HL-60 (cell line): Measurements from ENCODE around the gene DNAH6.
"Not testable (repeated sequence)": the region's sequence is repeated elsewhere in the genome, so short reads cannot be mapped to it uniquely, and the experiment has no call there.

Experiments
- DNase-seq, 2 experiments: peaks; one replicate each; pipeline ENCODE4 v3.0.0-alpha.2; 2010 to 2020; ENCODE audit warnings: low read depth in 1 of 2, low spot score in 1 of 2
- H3K27ac ChIP-seq: fragments of 250-450 bp; sonication (Bioruptor Pico); replicated peaks from 2 replicates; pipeline ENCODE4 v1.5.1; 2020; ENCODE audit warnings: mild to moderate bottlenecking, moderate library complexity
- H3K27me3 ChIP-seq: fragments of 250-450 bp; sonication (Bioruptor Pico); 2 replicates; pipeline ENCODE4 v1.5.1; 2021; ENCODE audit warnings: mild to moderate bottlenecking, moderate library complexity; ENCODE audit not compliant: insufficient read depth, poor library complexity, severe bottlenecking
- H3K4me3 ChIP-seq: replicated peaks from 2 replicates; pipeline ENCODE4 v1.5.1; 2011; ENCODE audit warnings: mild to moderate bottlenecking, control low read depth, low read length; ENCODE audit not compliant: insufficient read depth
- GABPA ChIP-seq: IDR thresholded peaks from 2 replicates; pipeline ENCODE4 v1.6.1; 2012; ENCODE audit warnings: low read depth
- POLR2AphosphoS5 ChIP-seq: IDR thresholded peaks from 2 replicates; pipeline ENCODE4 v1.6.1; 2012; ENCODE audit warnings: low read depth
- SPI1 ChIP-seq: IDR thresholded peaks from 2 replicates; pipeline ENCODE4 v1.6.1; 2012; ENCODE audit warnings: low read depth, mild to moderate bottlenecking, borderline replicate concordance
- long read RNA-seq: library from polyadenylated mRNA; unstranded; transcript quantifications from one replicate; pipeline ENCODE4 v2.0.0, GENCODE V29; 2020
- TF ChIP-seq, protein P1 (sequence below): IDR thresholded peaks from 2 replicates; pipeline ENCODE4 v1.6.1; 2012; ENCODE audit warnings: low read depth; ENCODE audit not compliant: insufficient replicate concordance
- TF ChIP-seq, protein P2 (sequence below): IDR thresholded peaks from one replicate; pipeline ENCODE4 v1.5.1; 2011; ENCODE audit warnings: low read length, control low read depth, inconsistent platforms; ENCODE audit not compliant: insufficient read depth

The DNAH6 gene, protein sequence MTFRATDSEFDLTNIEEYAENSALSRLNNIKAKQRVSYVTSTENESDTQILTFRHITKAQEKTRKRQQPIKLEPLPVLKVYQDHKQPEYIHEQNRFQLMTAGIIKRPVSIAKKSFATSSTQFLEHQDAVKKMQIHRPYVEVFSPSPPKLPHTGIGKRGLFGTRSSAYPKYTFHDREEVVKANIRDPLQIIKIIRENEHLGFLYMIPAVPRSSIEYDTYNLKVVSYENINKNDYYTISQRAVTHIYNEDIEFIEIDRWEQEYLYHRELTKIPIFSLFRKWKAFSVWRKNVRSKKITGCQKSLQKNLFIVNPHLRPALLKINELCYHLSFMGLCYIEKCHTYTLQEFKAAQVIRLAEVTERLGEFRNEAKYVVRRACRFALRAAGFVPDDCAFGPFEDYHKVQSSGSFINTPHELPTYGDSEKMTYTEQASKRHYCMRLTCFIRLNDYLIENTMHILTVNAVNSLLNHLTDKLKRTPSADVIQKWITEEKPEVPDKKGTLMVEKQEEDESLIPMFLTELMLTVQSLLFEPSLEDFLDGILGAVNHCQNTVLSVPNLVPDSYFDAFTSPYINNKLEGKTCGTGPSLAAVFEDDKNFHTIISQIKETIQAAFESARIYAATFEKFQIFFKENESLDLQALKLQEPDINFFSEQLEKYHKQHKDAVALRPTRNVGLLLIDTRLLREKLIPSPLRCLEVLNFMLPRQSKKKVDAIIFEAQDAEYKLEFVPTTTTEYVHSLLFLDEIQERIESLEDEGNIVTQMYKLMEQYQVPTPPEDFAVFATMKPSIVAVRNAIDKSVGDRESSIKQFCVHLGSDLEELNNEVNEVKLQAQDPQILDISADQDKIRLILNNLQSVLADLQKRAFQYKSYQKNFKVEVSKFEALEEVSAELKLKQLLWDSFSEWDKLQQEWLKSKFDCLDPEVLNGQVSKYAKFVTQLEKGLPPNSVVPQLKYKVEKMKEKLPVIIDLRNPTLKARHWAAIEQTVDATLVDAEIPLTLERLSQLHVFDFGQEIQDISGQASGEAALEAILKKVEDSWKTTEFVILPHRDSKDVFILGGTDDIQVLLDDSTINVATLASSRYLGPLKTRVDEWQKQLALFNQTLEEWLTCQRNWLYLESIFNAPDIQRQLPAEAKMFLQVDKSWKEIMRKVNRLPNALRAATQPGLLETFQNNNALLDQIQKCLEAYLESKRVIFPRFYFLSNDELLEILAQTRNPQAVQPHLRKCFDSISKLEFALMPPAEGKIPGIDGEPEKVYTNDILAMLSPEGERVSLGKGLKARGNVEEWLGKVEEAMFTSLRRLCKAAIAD (N-terminal part only)
- long read RNA-seq, partial matches to known transcripts: 0 of 3 reads
- long read RNA-seq, other reads (novel, unspliced or antisense): 3 of 3 reads

DNA sequence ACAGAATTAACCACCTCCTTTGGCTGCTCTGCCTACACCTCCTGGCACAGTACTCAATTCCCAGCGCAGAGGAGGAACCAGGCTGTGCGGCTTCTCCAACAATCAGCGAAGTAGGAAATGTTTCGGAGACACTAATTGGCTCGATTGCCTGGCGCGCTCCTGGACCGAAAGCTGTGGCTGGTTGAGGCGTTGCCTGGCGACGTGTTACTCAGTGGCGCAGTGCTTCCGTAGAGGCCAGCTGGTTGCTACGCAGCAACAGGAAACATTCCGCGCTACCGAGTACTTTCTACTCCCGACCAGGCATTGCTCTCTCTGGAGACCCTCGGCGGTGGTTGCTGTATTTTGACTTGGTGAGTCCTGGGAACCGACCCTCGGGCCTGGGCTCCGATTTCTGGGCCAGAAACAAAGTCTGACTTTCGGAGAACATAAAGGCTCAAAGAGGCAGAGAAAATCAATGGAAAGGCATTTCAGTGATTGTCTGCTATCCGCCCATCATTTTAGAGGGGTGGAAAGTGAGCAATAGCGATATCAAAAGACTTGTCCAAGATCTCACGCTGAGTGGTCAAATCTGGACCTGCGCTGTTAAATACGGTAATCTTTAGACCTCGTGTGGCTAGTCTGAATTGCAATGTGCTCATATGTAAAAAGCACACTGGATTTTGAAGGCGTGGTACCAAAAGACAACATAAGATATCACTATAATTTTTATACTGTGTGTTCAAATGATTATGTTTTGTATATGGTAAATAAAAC lies at the start of gene DNAH6:
Gene DNAH6 (plus strand): TSS at position 265 of the 753 bp plus-strand sequence. CDS start 1,329 bp downstream, outside the sequence.
- peak; percentile 45 to 85 for DNase-seq
- TF ChIP-seq SPI1: no peak
- no peak for TF ChIP-seq POLR2AphosphoS5
- TF ChIP-seq, protein P1, sequence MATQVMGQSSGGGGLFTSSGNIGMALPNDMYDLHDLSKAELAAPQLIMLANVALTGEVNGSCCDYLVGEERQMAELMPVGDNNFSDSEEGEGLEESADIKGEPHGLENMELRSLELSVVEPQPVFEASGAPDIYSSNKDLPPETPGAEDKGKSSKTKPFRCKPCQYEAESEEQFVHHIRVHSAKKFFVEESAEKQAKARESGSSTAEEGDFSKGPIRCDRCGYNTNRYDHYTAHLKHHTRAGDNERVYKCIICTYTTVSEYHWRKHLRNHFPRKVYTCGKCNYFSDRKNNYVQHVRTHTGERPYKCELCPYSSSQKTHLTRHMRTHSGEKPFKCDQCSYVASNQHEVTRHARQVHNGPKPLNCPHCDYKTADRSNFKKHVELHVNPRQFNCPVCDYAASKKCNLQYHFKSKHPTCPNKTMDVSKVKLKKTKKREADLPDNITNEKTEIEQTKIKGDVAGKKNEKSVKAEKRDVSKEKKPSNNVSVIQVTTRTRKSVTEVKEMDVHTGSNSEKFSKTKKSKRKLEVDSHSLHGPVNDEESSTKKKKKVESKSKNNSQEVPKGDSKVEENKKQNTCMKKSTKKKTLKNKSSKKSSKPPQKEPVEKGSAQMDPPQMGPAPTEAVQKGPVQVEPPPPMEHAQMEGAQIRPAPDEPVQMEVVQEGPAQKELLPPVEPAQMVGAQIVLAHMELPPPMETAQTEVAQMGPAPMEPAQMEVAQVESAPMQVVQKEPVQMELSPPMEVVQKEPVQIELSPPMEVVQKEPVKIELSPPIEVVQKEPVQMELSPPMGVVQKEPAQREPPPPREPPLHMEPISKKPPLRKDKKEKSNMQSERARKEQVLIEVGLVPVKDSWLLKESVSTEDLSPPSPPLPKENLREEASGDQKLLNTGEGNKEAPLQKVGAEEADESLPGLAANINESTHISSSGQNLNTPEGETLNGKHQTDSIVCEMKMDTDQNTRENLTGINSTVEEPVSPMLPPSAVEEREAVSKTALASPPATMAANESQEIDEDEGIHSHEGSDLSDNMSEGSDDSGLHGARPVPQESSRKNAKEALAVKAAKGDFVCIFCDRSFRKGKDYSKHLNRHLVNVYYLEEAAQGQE: no peak
- TF ChIP-seq GABPA: no peak
- TF ChIP-seq, protein P2, sequence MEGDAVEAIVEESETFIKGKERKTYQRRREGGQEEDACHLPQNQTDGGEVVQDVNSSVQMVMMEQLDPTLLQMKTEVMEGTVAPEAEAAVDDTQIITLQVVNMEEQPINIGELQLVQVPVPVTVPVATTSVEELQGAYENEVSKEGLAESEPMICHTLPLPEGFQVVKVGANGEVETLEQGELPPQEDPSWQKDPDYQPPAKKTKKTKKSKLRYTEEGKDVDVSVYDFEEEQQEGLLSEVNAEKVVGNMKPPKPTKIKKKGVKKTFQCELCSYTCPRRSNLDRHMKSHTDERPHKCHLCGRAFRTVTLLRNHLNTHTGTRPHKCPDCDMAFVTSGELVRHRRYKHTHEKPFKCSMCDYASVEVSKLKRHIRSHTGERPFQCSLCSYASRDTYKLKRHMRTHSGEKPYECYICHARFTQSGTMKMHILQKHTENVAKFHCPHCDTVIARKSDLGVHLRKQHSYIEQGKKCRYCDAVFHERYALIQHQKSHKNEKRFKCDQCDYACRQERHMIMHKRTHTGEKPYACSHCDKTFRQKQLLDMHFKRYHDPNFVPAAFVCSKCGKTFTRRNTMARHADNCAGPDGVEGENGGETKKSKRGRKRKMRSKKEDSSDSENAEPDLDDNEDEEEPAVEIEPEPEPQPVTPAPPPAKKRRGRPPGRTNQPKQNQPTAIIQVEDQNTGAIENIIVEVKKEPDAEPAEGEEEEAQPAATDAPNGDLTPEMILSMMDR: no peak
- Histone ChIP-seq H3K4me3 (peak within 1 kb of the TSS; percentile 21; the same call in 1 of the 2 replicates), H3K27ac (0 out of 2 replicates have a peak within 1 kb of the TSS, but pooled peaks have one; percentile 6), H3K27me3 (no peaks in the 10 kb centered on the region)

DNA sequence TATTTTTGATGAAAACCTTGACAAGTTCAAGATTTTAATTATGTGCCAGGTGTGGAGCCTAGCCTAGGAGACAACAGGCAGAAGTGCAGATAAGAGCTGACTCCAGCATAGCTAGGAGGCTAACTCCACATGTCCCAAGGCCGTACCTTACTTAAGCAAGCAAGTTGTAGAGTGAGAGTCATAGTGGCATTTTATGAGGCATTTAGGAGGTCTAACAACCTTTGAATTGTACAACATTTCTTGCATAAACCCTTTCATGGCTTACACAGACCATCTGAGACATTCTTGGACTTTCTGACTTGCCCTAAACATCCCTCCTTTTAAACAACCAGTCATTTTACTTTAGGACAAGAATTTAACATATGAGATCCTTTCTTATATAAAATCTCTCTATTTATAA lies 48.9 kb upstream of the DNAH6 start:
- DNase-seq: no peak
- Histone ChIP-seq H3K27ac (no peak overlapping the region), H3K27me3 (no peaks in the 10 kb centered on the region), H3K4me3 (no peak overlapping the region)
- TF ChIP-seq SPI1 (no peak), POLR2AphosphoS5 (no peak), GABPA (no peak)
- TF ChIP-seq, protein P1: no peak
- TF ChIP-seq, protein P2: no peak

DNA sequence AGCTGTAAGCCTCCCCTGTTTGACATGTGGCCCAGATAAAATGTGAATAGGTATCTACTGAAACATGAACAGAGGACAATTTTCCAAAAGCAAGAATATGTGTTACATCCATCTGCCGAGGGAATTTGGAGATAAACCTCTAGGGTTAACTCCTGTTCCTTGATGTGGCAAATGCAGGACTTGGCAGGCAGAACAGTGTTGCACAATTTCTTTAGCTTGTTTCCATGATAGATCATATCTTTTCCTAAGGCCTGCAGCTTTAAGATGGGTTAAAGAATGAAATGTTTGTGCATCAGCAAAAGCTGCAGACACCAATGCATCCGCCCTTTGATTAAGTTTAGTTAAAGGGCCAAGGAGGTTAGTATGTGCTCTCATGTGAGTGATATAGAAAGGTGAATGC lies 43.9 kb upstream of the DNAH6 start:
- H3K4me3 ChIP-seq, DNase-seq, H3K27ac ChIP-seq, H3K27me3 ChIP-seq: not testable (repeated sequence)
